G401.6 (cell line): ENCODE results near the gene RSPRY1.

Experiments
- FAIRE-seq: peaks from 2 replicates; lab custom pipeline; 2012; peaks lifted over from hg19 to GRCh38; lab: Jason Lieb, UNC

Gene RSPRY1

DNA sequence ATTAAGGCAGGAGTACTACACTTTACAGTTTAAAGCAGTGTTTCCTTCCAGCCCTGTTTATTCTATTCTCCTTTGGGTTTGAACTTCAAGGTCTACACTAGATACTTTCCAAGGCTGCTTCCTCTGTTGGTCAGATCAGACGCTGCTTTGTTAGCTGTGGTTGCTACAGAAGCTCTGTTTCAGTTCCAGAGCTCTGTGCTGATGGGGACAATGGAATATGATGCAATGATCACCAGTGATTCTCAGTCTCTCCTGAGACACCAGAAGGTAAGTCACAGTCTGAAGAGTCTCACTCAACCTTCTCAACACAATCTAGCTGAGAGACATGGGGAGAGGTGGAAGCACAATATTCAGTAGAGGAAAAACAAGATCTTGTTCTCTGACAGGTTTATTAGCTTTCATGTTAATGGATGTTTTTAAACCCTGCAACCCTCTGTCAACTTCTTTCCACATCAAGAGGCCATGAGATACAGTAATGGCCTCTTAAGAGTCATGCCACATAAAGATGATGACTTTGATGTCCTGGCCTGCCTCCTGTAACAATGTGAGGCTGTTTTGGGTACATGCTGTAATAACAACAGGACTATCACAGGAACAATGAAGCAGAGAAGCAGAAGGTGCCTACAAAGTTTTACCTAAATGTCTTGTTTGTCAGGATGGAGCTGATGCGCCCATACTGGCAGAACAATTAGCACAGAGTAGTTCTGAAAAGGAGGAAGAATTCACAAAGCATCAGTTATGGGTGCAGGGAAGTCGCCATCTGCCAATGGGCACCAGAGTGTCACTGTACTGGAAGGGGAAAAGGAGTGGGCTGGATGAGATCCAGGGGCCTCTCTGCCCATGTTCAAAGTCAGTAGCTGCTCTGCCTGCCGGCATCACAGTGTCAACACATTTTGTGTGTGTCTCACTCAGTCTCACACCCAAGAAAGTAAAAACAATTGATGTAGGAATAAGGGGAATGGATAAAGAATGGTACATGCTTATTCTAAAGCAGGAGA is 33.7 kb upstream of the RSPRY1 start:
- FAIRE-seq = no peak

DNA sequence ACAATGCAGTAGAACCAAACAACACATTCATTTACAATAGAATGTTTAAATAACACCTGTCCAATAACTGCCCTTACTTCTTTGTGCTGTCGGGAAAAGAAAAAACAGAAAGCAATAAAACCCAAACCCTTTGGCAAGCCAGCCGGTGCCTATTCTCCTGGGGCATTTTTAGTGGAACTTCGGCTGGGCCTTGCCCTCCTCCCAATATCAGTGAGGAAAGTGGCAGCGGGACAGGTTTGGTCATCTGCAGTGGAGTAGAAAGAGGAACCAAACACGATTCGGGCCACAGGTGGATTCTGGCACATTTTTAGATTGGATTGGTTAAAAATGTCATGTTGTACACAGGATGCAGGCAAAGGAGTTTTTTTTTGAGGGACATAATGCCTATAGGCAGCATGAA is 32.3 kb upstream of the RSPRY1 start:
- FAIRE-seq = no peak

GRCh38 chr16:57155702-57156350 is 30.3 kb upstream of the RSPRY1 start:
- FAIRE-seq = no peak

DNA sequence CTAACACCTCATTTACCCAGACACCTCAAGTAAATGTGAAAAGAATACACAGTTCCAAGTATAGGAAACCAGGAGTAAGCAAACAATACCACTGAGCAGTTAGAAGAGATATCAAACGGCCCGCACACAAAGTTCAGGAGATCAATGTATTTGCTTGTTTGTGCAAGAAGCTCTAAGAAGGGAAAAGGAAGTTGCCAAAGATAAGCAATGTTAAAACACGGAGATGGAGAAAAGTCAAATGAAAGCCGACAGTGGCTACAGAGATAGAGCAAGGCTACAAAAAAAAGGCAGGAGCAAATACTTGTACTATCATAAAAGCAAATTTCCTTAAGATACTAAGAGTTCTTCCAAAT is 29.8 kb upstream of the RSPRY1 start:
- no peak for FAIRE-seq

- no peak for FAIRE-seq
Observed at GRCh38 chr16:57157533-57157932, 28.6 kb upstream of the RSPRY1 start.

- FAIRE-seq = no peak
Observed at GRCh38 chr16:57159447-57159846, 26.7 kb upstream of the RSPRY1 start.

- no peak for FAIRE-seq
Observed at GRCh38 chr16:57163842-57164241, 22.3 kb upstream of the RSPRY1 start.

- no peak for FAIRE-seq
Observed at GRCh38 chr16:57165483-57165882, 20.6 kb upstream of the RSPRY1 start.

GRCh38 chr16:57165938-57166337 is 20.2 kb upstream of the RSPRY1 start:
- FAIRE-seq = no peak

DNA sequence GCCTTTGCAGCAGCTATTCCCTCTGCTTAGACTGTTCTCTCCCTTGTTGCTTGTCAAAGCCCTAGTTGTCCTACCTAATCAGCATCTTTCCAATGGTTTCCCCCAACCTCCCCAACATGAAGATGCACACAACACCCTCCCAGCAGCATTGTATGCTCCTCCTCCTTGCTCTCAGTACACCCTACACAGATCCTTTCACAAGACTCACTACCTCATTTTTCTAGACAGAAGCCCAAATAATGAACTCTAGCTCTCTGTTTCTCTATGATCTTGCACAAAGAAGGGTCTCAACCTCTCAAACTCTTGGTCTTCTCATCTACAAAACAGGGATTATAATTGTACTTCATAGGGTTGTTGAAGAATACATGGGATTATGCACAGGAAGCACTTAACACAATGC is 19.7 kb upstream of the RSPRY1 start:
- FAIRE-seq = no peak

DNA sequence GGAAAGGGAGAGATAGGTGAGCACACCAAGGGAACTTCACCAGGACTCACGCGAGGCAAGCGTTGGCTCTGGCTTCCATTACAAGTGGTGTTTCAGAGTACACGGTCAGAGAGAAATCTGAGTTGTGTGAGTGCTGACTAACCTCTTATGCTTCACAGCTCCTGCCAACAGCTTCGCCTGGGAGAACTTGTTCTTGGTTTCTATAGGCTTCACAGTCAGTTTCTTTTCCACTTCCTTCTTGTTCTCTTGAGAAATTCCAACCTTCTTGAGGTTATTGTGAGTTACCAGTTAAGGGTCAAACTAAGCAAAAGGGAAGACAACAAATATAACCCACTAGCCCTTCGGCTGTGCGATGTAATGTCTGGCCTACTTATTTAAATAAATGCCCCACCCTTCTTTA is 19.2 kb upstream of the RSPRY1 start:
- no peak for FAIRE-seq

DNA sequence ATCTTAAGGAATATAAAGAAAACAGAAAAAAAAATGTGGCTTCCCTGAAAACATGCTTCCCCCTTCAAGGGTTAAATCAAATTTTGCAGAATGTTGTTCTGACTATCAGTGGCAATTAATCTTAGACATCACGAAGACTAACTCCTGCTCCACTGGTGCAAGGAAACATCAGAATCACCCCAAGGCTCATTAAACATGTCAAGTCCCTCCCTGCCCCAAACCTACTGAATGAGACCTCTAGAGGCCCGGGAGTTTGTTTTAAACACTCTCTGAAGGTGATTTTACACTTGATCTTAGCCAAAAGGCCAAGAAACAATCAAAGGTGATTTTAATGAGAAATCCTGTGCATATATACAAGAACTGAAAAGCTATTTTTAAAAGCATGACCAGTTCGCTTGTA is 18.6 kb upstream of the RSPRY1 start:
- FAIRE-seq = no peak

- peak; percentile 94 for FAIRE-seq
Observed at GRCh38 chr16:57167953-57168352, 18.2 kb upstream of the RSPRY1 start.

GRCh38 chr16:57169327-57169726 is 16.8 kb upstream of the RSPRY1 start:
- peak; percentile 19 for FAIRE-seq

- no peak for FAIRE-seq
Observed at GRCh38 chr16:57172721-57173290, 13.3 kb upstream of the RSPRY1 start.

GRCh38 chr16:57175896-57176295 is 10.2 kb upstream of the RSPRY1 start:
- no peak for FAIRE-seq

GRCh38 chr16:57178196-57178595 is 7.9 kb upstream of the RSPRY1 start:
- no peak for FAIRE-seq

DNA sequence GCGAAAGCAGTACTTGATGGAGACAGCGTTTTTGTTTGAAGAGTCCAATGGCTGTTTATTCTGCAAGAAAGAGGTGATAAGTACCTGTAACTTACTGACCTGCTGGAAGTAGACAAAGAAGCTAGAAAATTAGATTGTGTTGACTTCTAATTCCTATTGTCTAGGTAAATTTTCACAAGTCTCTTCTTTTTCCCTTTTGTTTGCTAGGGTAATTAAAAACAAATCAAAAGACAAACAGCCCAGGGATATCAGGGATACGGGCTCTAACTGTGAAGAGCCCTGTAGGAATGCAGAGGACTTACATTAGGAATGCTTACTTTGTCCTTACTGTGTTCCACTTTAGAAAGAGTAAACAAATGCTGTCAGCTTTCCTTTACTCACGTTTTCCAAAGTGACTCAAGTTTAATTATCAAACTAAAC is 7.3 kb upstream of the RSPRY1 start:
- no peak for FAIRE-seq

- FAIRE-seq = no peak
Observed at GRCh38 chr16:57179215-57179828, 6.8 kb upstream of the RSPRY1 start.

DNA sequence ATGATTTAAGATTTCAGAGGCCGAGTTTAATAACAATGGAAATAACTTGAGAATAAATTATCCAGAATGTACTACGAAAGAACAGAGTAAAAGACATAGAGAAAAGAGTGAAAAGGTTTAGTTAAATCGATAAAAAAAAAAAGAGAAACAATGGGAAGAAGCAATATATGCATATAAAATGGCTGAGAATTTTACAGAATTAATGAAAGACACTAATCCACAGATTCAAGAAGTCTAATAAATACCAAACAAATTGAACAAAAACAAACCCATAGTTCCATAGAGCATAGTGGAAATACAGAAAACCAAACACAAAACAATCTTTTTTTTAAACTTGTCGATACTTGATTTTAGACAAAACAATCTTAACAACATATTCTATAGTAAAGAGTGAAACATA is 2.0 kb upstream of the RSPRY1 start:
- no peak for FAIRE-seq

DNA sequence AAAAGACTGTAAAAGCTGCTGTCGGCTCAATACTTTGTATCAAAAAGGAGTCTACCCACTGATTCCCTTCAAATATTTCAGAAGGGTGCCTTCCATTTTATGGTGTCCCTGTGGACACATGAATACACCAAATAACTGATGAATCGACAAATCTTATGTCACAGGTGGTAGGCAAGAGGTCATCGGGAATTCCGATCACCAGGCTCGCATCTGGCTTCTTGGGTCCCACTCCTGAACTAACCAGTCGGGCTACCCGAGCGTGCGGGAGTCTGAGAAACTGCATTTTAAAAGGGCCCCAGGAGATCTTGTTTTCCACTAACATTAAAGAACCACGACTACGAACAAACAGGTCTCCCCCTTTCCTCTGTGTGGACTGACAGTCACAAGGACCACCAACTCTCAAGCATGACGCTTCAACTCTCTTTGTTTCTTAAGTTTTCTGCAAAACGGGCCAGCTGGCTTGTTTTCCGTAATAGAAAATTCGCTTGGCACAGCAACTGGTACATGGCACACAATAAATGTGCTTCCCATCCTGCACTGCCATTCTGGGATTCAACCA is 1.2 kb upstream of the RSPRY1 start:
- FAIRE-seq = no peak

DNA sequence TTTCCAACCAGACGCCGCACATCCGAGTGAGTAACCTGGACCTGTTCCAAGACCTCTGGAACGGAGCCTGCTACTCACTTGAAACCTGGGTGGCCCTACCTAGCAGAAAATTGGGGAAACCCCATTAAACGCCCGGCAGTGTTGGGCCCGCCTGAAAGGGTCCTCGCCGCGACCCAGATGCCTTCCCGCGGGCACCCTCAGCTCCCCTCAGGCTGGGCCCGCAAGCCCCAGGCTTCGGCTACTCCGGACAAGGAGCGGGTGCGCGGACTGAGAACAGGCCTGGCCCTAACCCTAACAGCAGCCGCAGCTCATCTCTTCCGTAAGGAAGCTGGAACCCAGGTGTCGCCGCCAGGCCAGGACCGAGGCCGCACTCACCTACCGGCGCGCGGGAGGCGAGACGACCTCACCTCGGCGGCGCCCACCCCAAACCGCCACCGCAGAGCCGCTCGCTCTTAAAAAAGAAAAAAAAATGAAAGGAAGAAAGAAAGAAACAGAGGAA is 634 bp upstream of the RSPRY1 start:
- FAIRE-seq = no peak
